Gastrocnemius medialis (tissue), 4 donors: ENCODE data around the gene MFNG. TPM values are rescaled to one million over a fixed set of nuclear protein-coding genes. Genes with fewer than 3 reads are reported as not detected.
A peak's percentile ranks its signal among the peaks of the same experiment; 100 is the strongest.

Source experiments
- ATAC-seq, 2 donors: fragments of 150-250 bp; one replicate each; pipeline ENCODE4 v1.9.1; 2016
- DNase-seq, 2 donors: peaks; one replicate each; pipeline ENCODE4 v3.0.0-alpha.2; 2019
- H3K27ac ChIP-seq, 4 donors: fragments of 200-600 bp; sonication (generic); 1 replicate in 1 of 4; 2 replicates in 3 of 4; pipeline ENCODE4 v1.5.1; 2016 to 2018; ENCODE audit warnings: mild to moderate bottlenecking in 2 of 4, moderate library complexity in 1 of 4
- H3K27me3 ChIP-seq, 3 donors: fragments of 200-600 bp; sonication (generic) in 2 of 3; 1 replicate in 1 of 3; 2 replicates in 2 of 3; pipeline versions ENCODE4 v1.5.1 to v1.6.0; 2016 to 2019; ENCODE audit warnings: mild to moderate bottlenecking in 1 of 3, moderate library complexity in 1 of 3
- H3K36me3 ChIP-seq, 2 donors: fragments of 200-600 bp; sonication (generic) in 1 of 2; one replicate each; pipeline ENCODE4 v1.5.1; 2017 to 2018
- H3K4me1 ChIP-seq, 2 donors: fragments of 200-600 bp; sonication (generic) in 1 of 2; one replicate each; pipeline ENCODE4 v1.5.1; 2016 to 2017; ENCODE audit warnings: mild to moderate bottlenecking in 2 of 2
- H3K4me3 ChIP-seq, 4 donors: fragments of 200-600 bp; sonication (generic) in 3 of 4; 1 replicate in 1 of 4; 2 replicates in 3 of 4; pipeline ENCODE4 v1.5.1; 2016 to 2019; ENCODE audit warnings: mild to moderate bottlenecking in 2 of 4
- H3K9me3 ChIP-seq, 3 donors: fragments of 200-600 bp; sonication (generic) in 2 of 3; 1 replicate in 1 of 3; 2 replicates in 2 of 3; pipeline ENCODE4 v1.5.1; 2016 to 2019
- POLR2A ChIP-seq, 2 donors: fragments of 450-650 bp; IDR thresholded peaks; one replicate each; pipeline ENCODE4 v1.6.1; 2017; ENCODE audit warnings: antibody characterized with exemption in 2 of 2, mild to moderate bottlenecking in 2 of 2, moderate library complexity in 2 of 2
- in situ Hi-C, 4 donors: fragments of 200-750 bp; cut with MboI; loops; one replicate each; pipeline versions ENCODE4 v1.15.0 to v1.8.0; 2017; ENCODE audit warnings: low sequenced_read_pairs in 4 of 4
- intact Hi-C: fragments of 100-400 bp; cut with DNase I; formaldehyde crosslinking; loops from one replicate; pipeline ENCODE4 v1.15.1; 2023; ENCODE audit warnings: low total_unique reads
- total RNA-seq, 4 donors: library from RNA; depleted of rRNA; stranded (reverse); fragments of >200 nt; gene quantifications; one replicate each; pipeline versions ENCODE4 v1.1.0 to v1.2.3, GENCODE V29; 2016
- TF ChIP-seq, protein P1 (sequence below), 5 experiments: fragments of 450-650 bp in 3 of 5; fragments of 200-600 bp in 2 of 5; sonication (generic) in 2 of 5; IDR thresholded peaks in 4 of 5; conservative IDR thresholded peaks in 1 of 5; 1 replicate in 4 of 5; 2 replicates in 1 of 5; pipeline ENCODE4 v1.5.1; 2016 to 2019; ENCODE audit warnings: antibody characterized with exemption in 5 of 5, mild to moderate bottlenecking in 3 of 5, moderate library complexity in 3 of 5

Gene MFNG
- total RNA-seq, 4 donors from 2014 or later: 2.4 to 7.0 (median 5.2) TPM

- no peak for ATAC-seq
- H3K27me3 ChIP-seq: peaks cover 38 to 53% (median 45%) of the 10 kb centered on the region in 3 donors
- no peaks in the 10 kb centered on the region for H3K4me1 ChIP-seq
- in situ Hi-C loops (no loop called here), intact Hi-C loops (loop anchor here (10.0 kb wide), 1 partner anchor 107 kb away; no protein-coding TSS in a partner anchor)
- no peaks in the 10 kb centered on the region for H3K9me3 ChIP-seq
- no peak for DNase-seq
- H3K4me3 ChIP-seq: no peak overlapping the region
- no peak for TF ChIP-seq POLR2A (IDR thresholded peaks at IDR 0.05)
- TF ChIP-seq, protein P1, sequence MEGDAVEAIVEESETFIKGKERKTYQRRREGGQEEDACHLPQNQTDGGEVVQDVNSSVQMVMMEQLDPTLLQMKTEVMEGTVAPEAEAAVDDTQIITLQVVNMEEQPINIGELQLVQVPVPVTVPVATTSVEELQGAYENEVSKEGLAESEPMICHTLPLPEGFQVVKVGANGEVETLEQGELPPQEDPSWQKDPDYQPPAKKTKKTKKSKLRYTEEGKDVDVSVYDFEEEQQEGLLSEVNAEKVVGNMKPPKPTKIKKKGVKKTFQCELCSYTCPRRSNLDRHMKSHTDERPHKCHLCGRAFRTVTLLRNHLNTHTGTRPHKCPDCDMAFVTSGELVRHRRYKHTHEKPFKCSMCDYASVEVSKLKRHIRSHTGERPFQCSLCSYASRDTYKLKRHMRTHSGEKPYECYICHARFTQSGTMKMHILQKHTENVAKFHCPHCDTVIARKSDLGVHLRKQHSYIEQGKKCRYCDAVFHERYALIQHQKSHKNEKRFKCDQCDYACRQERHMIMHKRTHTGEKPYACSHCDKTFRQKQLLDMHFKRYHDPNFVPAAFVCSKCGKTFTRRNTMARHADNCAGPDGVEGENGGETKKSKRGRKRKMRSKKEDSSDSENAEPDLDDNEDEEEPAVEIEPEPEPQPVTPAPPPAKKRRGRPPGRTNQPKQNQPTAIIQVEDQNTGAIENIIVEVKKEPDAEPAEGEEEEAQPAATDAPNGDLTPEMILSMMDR (IDR thresholded peaks at IDR 0.05 in 4 of 5, conservative IDR thresholded peaks at IDR 0.05 in 1 of 5): no peak
- no peaks in the 10 kb centered on the region for H3K36me3 ChIP-seq
- no peak overlapping the region for H3K27ac ChIP-seq
These were observed 64.7 kb downstream of the MFNG start for GRCh38 chr22:37421468-37421877.

DNA sequence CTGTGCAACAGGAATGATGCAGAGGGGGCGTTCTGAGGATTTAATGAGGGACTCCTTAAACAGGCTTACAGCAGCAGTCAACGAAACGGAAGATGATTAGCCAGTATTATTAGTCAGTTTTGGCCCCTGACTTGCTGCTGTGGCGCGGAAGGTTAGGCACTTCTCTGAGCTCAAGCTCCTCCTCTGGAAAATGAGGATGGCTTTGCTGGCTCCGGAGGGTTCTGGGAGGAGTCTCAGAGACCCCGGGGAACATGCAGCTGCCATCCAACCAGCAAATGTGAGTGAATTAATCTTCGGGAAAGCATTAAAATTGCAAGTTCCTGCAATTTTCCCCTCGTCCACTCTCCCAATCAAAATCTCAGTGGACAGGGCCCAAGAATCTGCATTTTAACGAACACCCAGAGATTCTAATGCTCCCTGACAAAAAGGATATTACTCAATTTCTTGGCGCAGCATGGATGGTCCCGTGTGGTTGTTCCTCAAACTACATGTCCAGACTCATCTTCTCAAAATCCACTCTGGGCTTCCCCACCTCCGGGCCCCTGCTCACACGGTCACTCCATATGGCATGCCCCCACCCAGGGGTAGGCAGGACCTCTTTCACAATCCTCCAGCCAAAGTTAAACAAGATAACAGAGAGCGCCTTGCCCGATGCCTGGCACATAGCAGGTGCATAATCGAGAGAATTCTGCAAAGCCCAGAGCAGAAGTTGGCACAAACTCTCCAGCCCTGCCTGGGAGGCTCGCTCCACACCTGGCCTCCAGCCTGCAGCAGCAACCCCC is 65.3 kb downstream of the MFNG start:
- no peaks in the 10 kb centered on the region for H3K36me3 ChIP-seq
- in situ Hi-C loops: no loop called here
- peaks cover 33 to 47% (median 46%) of the 10 kb centered on the region in 3 donors for H3K27me3 ChIP-seq
- no peak for TF ChIP-seq POLR2A (IDR thresholded peaks at IDR 0.05)
- TF ChIP-seq, protein P1 (IDR thresholded peaks at IDR 0.05 in 4 of 5, conservative IDR thresholded peaks at IDR 0.05 in 1 of 5): no peak
- no peak overlapping the region for H3K4me3 ChIP-seq
- no peak overlapping the region for H3K27ac ChIP-seq
- intact Hi-C loops: loop anchor here (10.0 kb wide), 1 partner anchor 106 kb away; no protein-coding TSS in a partner anchor
- ATAC-seq (no peak), DNase-seq (peak in 1 of 2 donors; percentile 38)
- no peaks in the 10 kb centered on the region for H3K9me3 ChIP-seq
- H3K4me1 ChIP-seq: no peaks in the 10 kb centered on the region

DNA sequence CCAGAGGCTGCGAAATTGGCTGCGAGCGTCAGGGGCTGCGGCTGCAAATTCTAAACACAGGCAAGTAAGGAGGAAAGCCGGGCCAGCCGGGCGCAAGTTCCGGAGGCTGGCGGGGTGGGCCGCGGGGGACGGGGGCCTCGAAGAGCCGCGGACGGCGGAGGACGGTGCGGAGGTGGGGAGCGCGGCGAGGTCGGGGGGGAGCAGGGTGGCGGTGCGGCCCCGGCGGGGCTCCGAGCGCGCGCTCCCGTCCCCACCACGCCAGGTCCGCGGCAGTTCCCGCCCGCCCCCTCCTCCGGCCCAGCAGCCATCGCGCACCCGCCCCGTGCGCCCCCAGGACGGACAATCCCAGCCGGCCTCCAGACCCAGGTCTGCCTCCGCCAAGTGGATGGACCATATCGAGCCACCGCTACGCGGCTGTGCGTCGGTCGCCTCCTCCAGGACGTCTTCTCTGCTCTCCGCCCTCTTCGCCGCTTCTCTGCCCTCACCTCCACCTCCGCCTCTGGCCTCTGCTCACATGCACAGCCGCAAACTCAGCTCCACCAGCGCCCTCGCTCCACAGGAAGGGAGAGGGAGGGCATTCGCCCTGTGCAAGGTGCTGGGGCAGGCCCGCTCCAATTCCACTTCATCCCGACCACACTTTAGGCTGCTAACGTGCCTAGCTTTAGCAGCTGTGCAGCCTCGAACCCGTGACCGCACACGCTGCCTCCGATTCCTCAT is 66.1 kb downstream of the MFNG start:
- ATAC-seq: no peak
- no peak for DNase-seq
- Histone ChIP-seq H3K9me3 (no peaks in the 10 kb centered on the region), H3K27ac (no peak overlapping the region), H3K36me3 (no peaks in the 10 kb centered on the region), H3K4me3 (no peak overlapping the region), H3K27me3 (peaks cover 31 to 47% (median 44%) of the 10 kb centered on the region in 3 donors), H3K4me1 (no peaks in the 10 kb centered on the region)
- in situ Hi-C loops (no loop called here), intact Hi-C loops (loop anchor here (10.0 kb wide), 1 partner anchor 105 kb away; no protein-coding TSS in a partner anchor)
- no peak for TF ChIP-seq POLR2A (IDR thresholded peaks at IDR 0.05)
- TF ChIP-seq, protein P1 (IDR thresholded peaks at IDR 0.05 in 4 of 5, conservative IDR thresholded peaks at IDR 0.05 in 1 of 5): no peak

DNA sequence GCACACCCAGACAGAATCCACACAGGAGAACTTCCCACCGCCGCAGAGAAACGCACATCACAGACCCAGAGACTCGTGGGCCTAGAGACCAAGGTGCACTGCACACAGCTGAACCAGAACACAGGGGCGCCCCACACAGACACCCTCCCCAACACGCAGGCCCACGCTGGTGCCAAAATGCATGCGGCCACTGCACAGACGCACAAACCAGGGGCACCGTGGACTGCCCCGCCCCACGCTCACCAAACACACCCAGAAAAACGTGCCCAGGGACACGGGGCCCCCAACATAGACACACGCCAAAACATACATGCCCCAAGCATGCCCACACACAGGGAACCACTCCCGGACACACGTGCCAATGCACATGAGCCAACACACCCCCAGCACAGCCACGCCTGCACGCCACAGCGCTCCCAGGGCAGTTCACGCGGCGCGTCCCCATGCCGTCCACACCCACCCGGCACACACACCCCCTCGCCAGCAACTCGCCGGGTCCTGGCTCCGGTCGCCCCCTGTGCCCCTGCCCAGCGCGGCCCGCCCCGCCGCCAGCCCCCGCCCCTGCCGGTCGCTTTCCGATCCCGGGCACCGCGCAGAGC is 66.7 kb downstream of the MFNG start:
- Histone ChIP-seq H3K36me3 (no peaks in the 10 kb centered on the region), H3K27ac (no peak overlapping the region), H3K27me3 (peaks cover 31 to 44% (median 42%) of the 10 kb centered on the region in 3 donors), H3K4me1 (no peaks in the 10 kb centered on the region), H3K4me3 (no peak overlapping the region), H3K9me3 (no peaks in the 10 kb centered on the region)
- ATAC-seq: no peak
- no peak for DNase-seq
- intact Hi-C loops (no loop called here), in situ Hi-C loops (no loop called here)
- TF ChIP-seq POLR2A (IDR thresholded peaks at IDR 0.05): no peak
- TF ChIP-seq, protein P1 (IDR thresholded peaks at IDR 0.05 in 4 of 5, conservative IDR thresholded peaks at IDR 0.05 in 1 of 5): no peak

Other genes starting within 250 kb of the MFNG start
- 1 to 10 TPM in 3 of 4 donors, not detected in 1; 1.9 to 3.7 (median 3.5) TPM for gene RAC2, start 242.1 kb downstream of the MFNG start, total RNA-seq
- 1 to 10 TPM in 3 of 4 donors, not detected in 1; 1.7 to 2.2 (median 2.0) TPM for gene CYTH4, start 203.9 kb downstream of the MFNG start, total RNA-seq
- gene ELFN2, start 58.9 kb downstream of the MFNG start, total RNA-seq: under 1 TPM in 2 of 4 donors, not detected in 2; 0.02 to 0.03 TPM
- gene CARD10, start 33.0 kb upstream of the MFNG start, total RNA-seq: 1 to 10 TPM; 2.6 to 5.7 (median 4.4) TPM
- 1 to 10 TPM; 5.6 to 8.8 (median 6.8) TPM for gene CDC42EP1, start 74.1 kb upstream of the MFNG start, total RNA-seq
- not detected for gene LGALS2, start 93.7 kb upstream of the MFNG start, total RNA-seq
- 10 to 100 TPM; 39.0 to 48.8 (median 45.0) TPM for gene GGA1, start 122.5 kb upstream of the MFNG start, total RNA-seq
- gene SH3BP1, start 153.3 kb upstream of the MFNG start, total RNA-seq: 1 to 10 TPM in 3 of 4 donors, not detected in 1; 1.1 to 1.8 (median 1.6) TPM
- gene PDXP, start 172.3 kb upstream of the MFNG start, total RNA-seq: 10 to 100 TPM; 10.3 to 28.7 (median 16.6) TPM
- gene LGALS1, start 189.3 kb upstream of the MFNG start, total RNA-seq: 1,000 to 10,000 TPM in 3 of 4 donors, 100 to 1,000 TPM in 1; 561 to 1,888 (median 1,101) TPM
- gene NOL12, start 200.0 kb upstream of the MFNG start, total RNA-seq: 10 to 100 TPM; 10.0 to 21.7 (median 16.6) TPM
- 10 to 100 TPM; 21.7 to 38.2 (median 30.3) TPM for gene TRIOBP, start 210.7 kb upstream of the MFNG start, total RNA-seq